HEK293 (cell line): ENCODE data around the gene CSF3.

ENCODE experiments used
- HOXC10 ChIP-seq: sonication (generic); formaldehyde crosslinking; IDR thresholded peaks from 2 replicates; pipeline ENCODE4 v1.8.1; 2023; ENCODE audit warnings: mild to moderate bottlenecking, missing genetic modification reagents
- KLF10 ChIP-seq: fragments of 450-650 bp; IDR thresholded peaks from 2 replicates; pipeline ENCODE4 v1.5.1; 2018; ENCODE audit warnings: missing biosample characterization, mild to moderate bottlenecking, missing genetic modification characterization
- KLF7 ChIP-seq: fragments of 450-650 bp; formaldehyde crosslinking; IDR thresholded peaks from 2 replicates; pipeline ENCODE4 v1.5.1; 2016; ENCODE audit warnings: missing biosample characterization, missing genetic modification characterization, borderline replicate concordance
- KLF8 ChIP-seq: fragments of 450-650 bp; formaldehyde crosslinking; IDR thresholded peaks from 2 replicates; pipeline ENCODE4 v1.5.1; 2016; ENCODE audit warnings: missing biosample characterization, missing genetic modification characterization
- OSR2 ChIP-seq: fragments of 450-650 bp; formaldehyde crosslinking; IDR thresholded peaks from 2 replicates; pipeline ENCODE4 v1.5.1; 2016; ENCODE audit warnings: missing biosample characterization, missing genetic modification characterization
- SP2 ChIP-seq: fragments of 450-650 bp; formaldehyde crosslinking; IDR thresholded peaks from 2 replicates; pipeline ENCODE4 v1.5.1; 2016; ENCODE audit warnings: missing biosample characterization, missing genetic modification characterization
- TCF7L2 ChIP-seq: IDR thresholded peaks from 2 replicates; pipeline ENCODE4 v1.6.1; 2011; ENCODE audit warnings: low read depth, mild to moderate bottlenecking, inconsistent platforms, low read length, moderate library complexity, borderline replicate concordance
- WT1 ChIP-seq: fragments of 450-650 bp; formaldehyde crosslinking; IDR thresholded peaks from 2 replicates; pipeline ENCODE4 v1.5.1; 2016; ENCODE audit warnings: missing biosample characterization, missing genetic modification characterization
- YY1 ChIP-seq: fragments of 450-650 bp; formaldehyde crosslinking; IDR thresholded peaks from 2 replicates; pipeline ENCODE4 v1.5.1; 2018; ENCODE audit warnings: missing biosample characterization, missing genetic modification characterization
- ZBTB20 ChIP-seq: fragments of 450-650 bp; formaldehyde crosslinking; IDR thresholded peaks from 2 replicates; pipeline ENCODE4 v1.5.1; 2016; ENCODE audit warnings: missing biosample characterization, missing genetic modification characterization
- ZBTB21 ChIP-seq: fragments of 450-650 bp; formaldehyde crosslinking; IDR thresholded peaks from 2 replicates; pipeline ENCODE4 v1.5.1; 2017; ENCODE audit warnings: missing biosample characterization, missing genetic modification characterization
- ZBTB8A ChIP-seq: fragments of 450-650 bp; formaldehyde crosslinking; IDR thresholded peaks from 2 replicates; pipeline ENCODE4 v1.5.1; 2016; ENCODE audit warnings: missing biosample characterization, missing genetic modification characterization
- ZEB2 ChIP-seq: fragments of 450-650 bp; formaldehyde crosslinking; IDR thresholded peaks from 2 replicates; pipeline ENCODE4 v1.5.1; 2016; ENCODE audit warnings: missing biosample characterization, missing genetic modification characterization
- ZFHX2 ChIP-seq: fragments of 450-650 bp; formaldehyde crosslinking; conservative IDR thresholded peaks from 2 replicates; pipeline ENCODE4 v1.5.1; 2016; ENCODE audit warnings: missing biosample characterization, missing genetic modification characterization
- ZFP3 ChIP-seq: fragments of 450-650 bp; formaldehyde crosslinking; IDR thresholded peaks from 2 replicates; pipeline ENCODE4 v1.5.1; 2016; ENCODE audit warnings: low read depth, missing biosample characterization, missing genetic modification characterization
- ZIC2 ChIP-seq: fragments of 450-650 bp; formaldehyde crosslinking; IDR thresholded peaks from 2 replicates; pipeline ENCODE4 v1.5.1; 2016; ENCODE audit warnings: missing biosample characterization, missing genetic modification characterization
- ZNF121 ChIP-seq: fragments of 450-650 bp; formaldehyde crosslinking; IDR thresholded peaks from 2 replicates; pipeline ENCODE4 v1.5.1; 2016; ENCODE audit warnings: missing biosample characterization, missing genetic modification characterization
- ZNF133 ChIP-seq: fragments of 450-650 bp; formaldehyde crosslinking; IDR thresholded peaks from 2 replicates; pipeline ENCODE4 v1.5.1; 2016; ENCODE audit warnings: missing biosample characterization, missing genetic modification characterization
- ZNF146 ChIP-seq: fragments of 450-650 bp; formaldehyde crosslinking; IDR thresholded peaks from 2 replicates; pipeline ENCODE4 v1.5.1; 2016; ENCODE audit warnings: missing biosample characterization, missing genetic modification characterization
- ZNF169 ChIP-seq: fragments of 450-650 bp; formaldehyde crosslinking; IDR thresholded peaks from 2 replicates; pipeline ENCODE4 v1.5.1; 2016; ENCODE audit warnings: missing biosample characterization, missing genetic modification characterization
- ZNF184 ChIP-seq: fragments of 450-650 bp; IDR thresholded peaks from 2 replicates; pipeline ENCODE4 v1.5.1; 2018; ENCODE audit warnings: missing biosample characterization, mild to moderate bottlenecking, missing genetic modification characterization
- ZNF2 ChIP-seq: fragments of 450-650 bp; formaldehyde crosslinking; IDR thresholded peaks from 2 replicates; pipeline ENCODE4 v1.5.1; 2016; ENCODE audit warnings: missing biosample characterization, missing genetic modification characterization
- ZNF24 ChIP-seq: fragments of 450-650 bp; formaldehyde crosslinking; IDR thresholded peaks from 2 replicates; pipeline ENCODE4 v1.5.1; 2016; ENCODE audit warnings: missing biosample characterization, missing genetic modification characterization
- ZNF311 ChIP-seq: fragments of 450-650 bp; formaldehyde crosslinking; IDR thresholded peaks from 2 replicates; pipeline ENCODE4 v1.5.1; 2017; ENCODE audit warnings: missing biosample characterization, missing genetic modification characterization, borderline replicate concordance
- ZNF324 ChIP-seq: fragments of 450-650 bp; formaldehyde crosslinking; IDR thresholded peaks from 2 replicates; pipeline ENCODE4 v1.5.1; 2016; ENCODE audit warnings: missing biosample characterization, missing genetic modification characterization
- ZNF335 ChIP-seq: fragments of 450-650 bp; formaldehyde crosslinking; conservative IDR thresholded peaks from 2 replicates; pipeline ENCODE4 v1.5.1; 2016; ENCODE audit warnings: missing biosample characterization, missing genetic modification characterization
- ZNF354C ChIP-seq: fragments of 450-650 bp; formaldehyde crosslinking; IDR thresholded peaks from 2 replicates; pipeline ENCODE4 v1.5.1; 2016; ENCODE audit warnings: missing biosample characterization, missing genetic modification characterization, low read depth, borderline replicate concordance
- ZNF558 ChIP-seq: fragments of 450-650 bp; formaldehyde crosslinking; IDR thresholded peaks from 2 replicates; pipeline ENCODE4 v1.5.1; 2016; ENCODE audit warnings: missing biosample characterization, missing genetic modification characterization
- ZNF600 ChIP-seq: fragments of 450-650 bp; formaldehyde crosslinking; IDR thresholded peaks from 2 replicates; pipeline ENCODE4 v1.5.1; 2016; ENCODE audit warnings: missing biosample characterization, missing genetic modification characterization
- ZNF610 ChIP-seq: fragments of 450-650 bp; formaldehyde crosslinking; IDR thresholded peaks from 2 replicates; pipeline ENCODE4 v1.5.1; 2016; ENCODE audit warnings: missing biosample characterization, missing genetic modification characterization, borderline replicate concordance
- ZNF670 ChIP-seq: fragments of 450-650 bp; formaldehyde crosslinking; IDR thresholded peaks from 2 replicates; pipeline ENCODE4 v1.5.1; 2016; ENCODE audit warnings: missing biosample characterization, missing genetic modification characterization, low read depth
- ZNF677 ChIP-seq: fragments of 450-650 bp; IDR thresholded peaks from 2 replicates; pipeline ENCODE4 v1.5.0; 2018; ENCODE audit warnings: missing biosample characterization, mild to moderate bottlenecking, missing genetic modification characterization, moderate library complexity
- ZNF701 ChIP-seq: fragments of 450-650 bp; formaldehyde crosslinking; IDR thresholded peaks from 2 replicates; pipeline ENCODE4 v1.5.1; 2016; ENCODE audit warnings: missing biosample characterization, missing genetic modification characterization
- ZNF792 ChIP-seq: fragments of 450-650 bp; formaldehyde crosslinking; IDR thresholded peaks from 2 replicates; pipeline ENCODE4 v1.5.1; 2016; ENCODE audit warnings: missing biosample characterization, missing genetic modification characterization
- TF ChIP-seq, protein P1 (sequence below): fragments of 450-650 bp; formaldehyde crosslinking; IDR thresholded peaks from 2 replicates; pipeline ENCODE4 v1.5.1; 2016; ENCODE audit warnings: missing biosample characterization, missing genetic modification characterization
- TF ChIP-seq, protein P2 (sequence below): fragments of 450-650 bp; formaldehyde crosslinking; IDR thresholded peaks from 2 replicates; pipeline ENCODE4 v1.5.1; 2017; ENCODE audit warnings: missing biosample characterization, mild to moderate bottlenecking, missing genetic modification characterization, moderate library complexity
- TF ChIP-seq, protein P3 (sequence below): fragments of 450-650 bp; formaldehyde crosslinking; IDR thresholded peaks from 2 replicates; pipeline ENCODE4 v1.5.1; 2016; ENCODE audit warnings: missing biosample characterization, missing genetic modification characterization
- TF ChIP-seq, protein P4 (sequence below): IDR thresholded peaks from 2 replicates; pipeline ENCODE4 v1.6.1; 2011; ENCODE audit warnings: mild to moderate bottlenecking, low read depth, low read length, borderline replicate concordance

CSF3 gene

DNA sequence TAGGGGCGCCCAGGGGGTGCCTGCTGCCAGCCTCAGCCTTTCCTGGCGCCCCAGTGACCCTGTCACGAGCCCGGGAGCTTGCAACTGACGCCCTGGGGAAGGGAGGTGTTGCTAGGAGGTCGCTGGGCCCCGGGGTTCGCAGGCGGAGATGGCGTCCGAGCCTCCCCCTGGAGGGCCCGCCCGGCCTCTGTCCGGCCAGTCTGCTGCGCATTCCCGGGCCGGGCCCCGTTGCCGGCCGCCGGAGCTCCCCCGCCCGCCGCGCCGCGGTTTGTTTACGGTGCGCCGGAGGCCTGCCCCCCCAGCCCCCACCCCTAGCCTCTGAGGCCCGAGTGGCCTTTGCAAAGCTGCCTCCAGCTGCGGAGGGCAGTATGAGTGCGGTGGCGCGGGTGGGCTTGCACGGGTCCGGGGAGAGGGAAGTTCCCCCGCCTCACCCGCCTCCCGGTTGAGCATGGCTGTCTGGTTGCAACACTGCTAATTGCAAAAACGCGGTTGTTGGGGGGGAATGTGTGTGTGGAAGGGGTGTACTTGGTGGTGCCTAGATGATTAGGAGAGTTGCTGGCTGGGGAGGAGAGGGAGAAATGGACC lies 48.0 kb downstream of the CSF3 start (continued):
- TF ChIP-seq, protein P1, sequence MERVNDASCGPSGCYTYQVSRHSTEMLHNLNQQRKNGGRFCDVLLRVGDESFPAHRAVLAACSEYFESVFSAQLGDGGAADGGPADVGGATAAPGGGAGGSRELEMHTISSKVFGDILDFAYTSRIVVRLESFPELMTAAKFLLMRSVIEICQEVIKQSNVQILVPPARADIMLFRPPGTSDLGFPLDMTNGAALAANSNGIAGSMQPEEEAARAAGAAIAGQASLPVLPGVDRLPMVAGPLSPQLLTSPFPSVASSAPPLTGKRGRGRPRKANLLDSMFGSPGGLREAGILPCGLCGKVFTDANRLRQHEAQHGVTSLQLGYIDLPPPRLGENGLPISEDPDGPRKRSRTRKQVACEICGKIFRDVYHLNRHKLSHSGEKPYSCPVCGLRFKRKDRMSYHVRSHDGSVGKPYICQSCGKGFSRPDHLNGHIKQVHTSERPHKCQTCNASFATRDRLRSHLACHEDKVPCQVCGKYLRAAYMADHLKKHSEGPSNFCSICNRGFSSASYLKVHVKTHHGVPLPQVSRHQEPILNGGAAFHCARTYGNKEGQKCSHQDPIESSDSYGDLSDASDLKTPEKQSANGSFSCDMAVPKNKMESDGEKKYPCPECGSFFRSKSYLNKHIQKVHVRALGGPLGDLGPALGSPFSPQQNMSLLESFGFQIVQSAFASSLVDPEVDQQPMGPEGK (tag by site-specific recombination): peak; percentile 82
- TF ChIP-seq, protein P2, sequence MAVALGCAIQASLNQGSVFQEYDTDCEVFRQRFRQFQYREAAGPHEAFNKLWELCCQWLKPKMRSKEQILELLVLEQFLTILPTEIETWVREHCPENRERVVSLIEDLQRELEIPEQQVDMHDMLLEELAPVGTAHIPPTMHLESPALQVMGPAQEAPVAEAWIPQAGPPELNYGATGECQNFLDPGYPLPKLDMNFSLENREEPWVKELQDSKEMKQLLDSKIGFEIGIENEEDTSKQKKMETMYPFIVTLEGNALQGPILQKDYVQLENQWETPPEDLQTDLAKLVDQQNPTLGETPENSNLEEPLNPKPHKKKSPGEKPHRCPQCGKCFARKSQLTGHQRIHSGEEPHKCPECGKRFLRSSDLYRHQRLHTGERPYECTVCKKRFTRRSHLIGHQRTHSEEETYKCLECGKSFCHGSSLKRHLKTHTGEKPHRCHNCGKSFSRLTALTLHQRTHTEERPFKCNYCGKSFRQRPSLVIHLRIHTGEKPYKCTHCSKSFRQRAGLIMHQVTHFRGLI (tag by site-specific recombination): no peak
- TF ChIP-seq ZNF677 (tag by site-specific recombination) (no peak), ZIC2 (tag by site-specific recombination) (peak; percentile 92), ZBTB20 (peak; percentile 99), ZNF701 (tag by site-specific recombination) (no peak), ZNF133 (no peak), WT1 (tag by site-specific recombination) (no peak), ZNF146 (tag by site-specific recombination) (no peak), TCF7L2 (no peak), KLF10 (tag by site-specific recombination) (no peak; the same call in 1 of the 2 replicates), ZNF610 (tag by site-specific recombination) (no peak), ZNF324 (tag by site-specific recombination) (no peak), ZNF354C (no peak), ZNF184 (tag by site-specific recombination) (no peak), ZNF792 (tag by site-specific recombination) (no peak), ZFHX2 (tag by site-specific recombination) (no peak), KLF7 (tag by site-specific recombination) (no peak), ZBTB21 (tag by site-specific recombination) (no peak), ZNF600 (tag by site-specific recombination) (no peak), SP2 (tag by site-specific recombination) (peak; percentile 19; the same call in 1 of the 2 replicates), ZNF169 (no peak), ZNF24 (tag by site-specific recombination) (no peak), ZNF335 (tag by site-specific recombination) (peak; percentile 100), ZEB2 (tag by site-specific recombination) (0 out of 2 replicates have a peak, but pooled peaks have one; percentile 10), ZNF558 (tag by site-specific recombination) (no peak), ZBTB8A (tag by site-specific recombination) (peak; percentile 87), YY1 (tag by site-specific recombination) (peak; percentile 24; the same call in 1 of the 2 replicates), KLF8 (0 out of 2 replicates have a peak, but pooled peaks have one; percentile 9), ZNF2 (tag by site-specific recombination) (0 out of 2 replicates have a peak, but pooled peaks have one; percentile 29), ZNF670 (tag by site-specific recombination) (no peak), ZNF121 (no peak), OSR2 (tag by site-specific recombination) (no peak), HOXC10 (no peak), ZFP3 (no peak), ZNF311 (tag by site-specific recombination) (no peak)
- TF ChIP-seq, protein P3, sequence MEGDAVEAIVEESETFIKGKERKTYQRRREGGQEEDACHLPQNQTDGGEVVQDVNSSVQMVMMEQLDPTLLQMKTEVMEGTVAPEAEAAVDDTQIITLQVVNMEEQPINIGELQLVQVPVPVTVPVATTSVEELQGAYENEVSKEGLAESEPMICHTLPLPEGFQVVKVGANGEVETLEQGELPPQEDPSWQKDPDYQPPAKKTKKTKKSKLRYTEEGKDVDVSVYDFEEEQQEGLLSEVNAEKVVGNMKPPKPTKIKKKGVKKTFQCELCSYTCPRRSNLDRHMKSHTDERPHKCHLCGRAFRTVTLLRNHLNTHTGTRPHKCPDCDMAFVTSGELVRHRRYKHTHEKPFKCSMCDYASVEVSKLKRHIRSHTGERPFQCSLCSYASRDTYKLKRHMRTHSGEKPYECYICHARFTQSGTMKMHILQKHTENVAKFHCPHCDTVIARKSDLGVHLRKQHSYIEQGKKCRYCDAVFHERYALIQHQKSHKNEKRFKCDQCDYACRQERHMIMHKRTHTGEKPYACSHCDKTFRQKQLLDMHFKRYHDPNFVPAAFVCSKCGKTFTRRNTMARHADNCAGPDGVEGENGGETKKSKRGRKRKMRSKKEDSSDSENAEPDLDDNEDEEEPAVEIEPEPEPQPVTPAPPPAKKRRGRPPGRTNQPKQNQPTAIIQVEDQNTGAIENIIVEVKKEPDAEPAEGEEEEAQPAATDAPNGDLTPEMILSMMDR (tag by site-specific recombination): no peak
- TF ChIP-seq, protein P4, sequence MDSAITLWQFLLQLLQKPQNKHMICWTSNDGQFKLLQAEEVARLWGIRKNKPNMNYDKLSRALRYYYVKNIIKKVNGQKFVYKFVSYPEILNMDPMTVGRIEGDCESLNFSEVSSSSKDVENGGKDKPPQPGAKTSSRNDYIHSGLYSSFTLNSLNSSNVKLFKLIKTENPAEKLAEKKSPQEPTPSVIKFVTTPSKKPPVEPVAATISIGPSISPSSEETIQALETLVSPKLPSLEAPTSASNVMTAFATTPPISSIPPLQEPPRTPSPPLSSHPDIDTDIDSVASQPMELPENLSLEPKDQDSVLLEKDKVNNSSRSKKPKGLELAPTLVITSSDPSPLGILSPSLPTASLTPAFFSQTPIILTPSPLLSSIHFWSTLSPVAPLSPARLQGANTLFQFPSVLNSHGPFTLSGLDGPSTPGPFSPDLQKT: no peak
